ENCODE results near the gene KRTAP4-6.
"Not testable (repeated sequence)": the region's sequence is repeated elsewhere in the genome, so short reads cannot be mapped to it uniquely, and the experiment has no call there.

Gene KRTAP4-6

GRCh38 chr17:41104386-41105038 is 35.8 kb downstream of the KRTAP4-6 start:
- DNase-seq: not testable (repeated sequence)

- DNase-seq: no peak
Measured at GRCh38 chr17:41103896-41104295, 36.4 kb downstream of the KRTAP4-6 start.

GRCh38 chr17:41101586-41102259 is 38.6 kb downstream of the KRTAP4-6 start, which contains the start of gene KRTAP4-16:
Gene KRTAP4-16, minus strand, starts transcription at chr17:41102209. Its CDS starts 0 bp downstream, at chr17:41102209.
- no peak for DNase-seq

GRCh38 chr17:41099682-41100480 is 40.5 kb downstream of the KRTAP4-6 start:
- not testable (repeated sequence) for DNase-seq

GRCh38 chr17:41098481-41098880 is 41.9 kb downstream of the KRTAP4-6 start:
- DNase-seq: no peak

- DNase-seq: no peak
Measured at GRCh38 chr17:41098042-41098441, 42.3 kb downstream of the KRTAP4-6 start, which contains the start of gene KRTAP4-8. Gene KRTAP4-8, minus strand, starts transcription at chr17:41098142. Its CDS starts 58 bp downstream, at chr17:41098084.

- no peak for DNase-seq
Measured at GRCh38 chr17:41096055-41096454, 44.3 kb downstream of the KRTAP4-6 start.

Data from NCI-H1092 (cell line).